Hair follicular keratinocyte (primary cell): ENCODE results near the gene OR12D2. TPM values are rescaled to one million over a fixed set of nuclear protein-coding genes. Genes with fewer than 3 reads are reported as not detected.

ENCODE experiments used
- total RNA-seq: library from RNA; depleted of rRNA; stranded (reverse); fragments of >200 nt; gene quantifications from 2 replicates; pipeline ENCODE4 v1.2.3, GENCODE V29; 2015

The OR12D2 gene
- not detected in 2 replicates for total RNA-seq

GRCh38 chr6:29395331-29395730 lies at the start of gene OR12D2:
TSS of gene OR12D2 (plus strand) at chr6:29395631. CDS start at chr6:29396700, 1,069 bp downstream.

GRCh38 chr6:29368765-29369164 lies 26.7 kb upstream of the OR12D2 start, which contains the start of gene OR5V1:
TSS of gene OR5V1 (minus strand) at chr6:29368865. CDS start at chr6:29356195, 12,670 bp downstream.

GRCh38 chr6:29375191-29375590 lies 20.2 kb upstream of the OR12D2 start, which contains the start of gene OR12D3:
TSS of gene OR12D3 (minus strand) at chr6:29375291. CDS start at chr6:29375287, 4 bp downstream.

GRCh38 chr6:29414588-29414987 lies 19.2 kb downstream of the OR12D2 start, which contains the start of gene OR12D1:
TSS of gene OR12D1 (plus strand) at chr6:29414928.

GRCh38 chr6:29439006-29439405 lies 43.6 kb downstream of the OR12D2 start, which contains the start of gene OR10C1:
TSS of gene OR10C1 (plus strand) at chr6:29439306. CDS start at chr6:29440016, 710 bp downstream.

Other genes with a start within 250 kb of the OR12D2 start
- gene OR2J2, start 224.7 kb upstream of the OR12D2 start, total RNA-seq: not detected in 2 replicates
- gene OR14J1, start 93.9 kb upstream of the OR12D2 start, total RNA-seq: not detected in 2 replicates
- not detected in 2 replicates for gene OR5V1, start 26.8 kb upstream of the OR12D2 start, total RNA-seq
- not detected in 2 replicates for gene OR12D3, start 20.3 kb upstream of the OR12D2 start, total RNA-seq
- not detected in 2 replicates for gene OR12D1, start 19.3 kb downstream of the OR12D2 start, total RNA-seq
- gene OR10C1, start 43.7 kb downstream of the OR12D2 start, total RNA-seq: not detected in 2 replicates
- gene OR11A1, start 61.4 kb downstream of the OR12D2 start, total RNA-seq: not detected in 2 replicates
- not detected in 2 replicates for gene OR2H1, start 61.5 kb downstream of the OR12D2 start, total RNA-seq
- gene MAS1L, start 92.3 kb downstream of the OR12D2 start, total RNA-seq: not detected in 2 replicates
- not detected in 2 replicates for gene UBD, start 164.1 kb downstream of the OR12D2 start, total RNA-seq
- not detected in 2 replicates for gene OR2H2, start 189.5 kb downstream of the OR12D2 start, total RNA-seq
- gene GABBR1, start 237.6 kb downstream of the OR12D2 start, total RNA-seq: 3.1 and 7.7 TPM in 2 replicates